ENCODE measurements around the gene FOXS1.
"Not testable (repeated sequence)": the region's sequence is repeated elsewhere in the genome, so short reads cannot be mapped to it uniquely, and the experiment has no call there.

The FOXS1 gene

GRCh38 chr20:31823360-31824124 is 21.9 kb downstream of the FOXS1 start:
- no peak for DNase-seq (ENCODE audit: low read depth in 2 of 2)

DNA sequence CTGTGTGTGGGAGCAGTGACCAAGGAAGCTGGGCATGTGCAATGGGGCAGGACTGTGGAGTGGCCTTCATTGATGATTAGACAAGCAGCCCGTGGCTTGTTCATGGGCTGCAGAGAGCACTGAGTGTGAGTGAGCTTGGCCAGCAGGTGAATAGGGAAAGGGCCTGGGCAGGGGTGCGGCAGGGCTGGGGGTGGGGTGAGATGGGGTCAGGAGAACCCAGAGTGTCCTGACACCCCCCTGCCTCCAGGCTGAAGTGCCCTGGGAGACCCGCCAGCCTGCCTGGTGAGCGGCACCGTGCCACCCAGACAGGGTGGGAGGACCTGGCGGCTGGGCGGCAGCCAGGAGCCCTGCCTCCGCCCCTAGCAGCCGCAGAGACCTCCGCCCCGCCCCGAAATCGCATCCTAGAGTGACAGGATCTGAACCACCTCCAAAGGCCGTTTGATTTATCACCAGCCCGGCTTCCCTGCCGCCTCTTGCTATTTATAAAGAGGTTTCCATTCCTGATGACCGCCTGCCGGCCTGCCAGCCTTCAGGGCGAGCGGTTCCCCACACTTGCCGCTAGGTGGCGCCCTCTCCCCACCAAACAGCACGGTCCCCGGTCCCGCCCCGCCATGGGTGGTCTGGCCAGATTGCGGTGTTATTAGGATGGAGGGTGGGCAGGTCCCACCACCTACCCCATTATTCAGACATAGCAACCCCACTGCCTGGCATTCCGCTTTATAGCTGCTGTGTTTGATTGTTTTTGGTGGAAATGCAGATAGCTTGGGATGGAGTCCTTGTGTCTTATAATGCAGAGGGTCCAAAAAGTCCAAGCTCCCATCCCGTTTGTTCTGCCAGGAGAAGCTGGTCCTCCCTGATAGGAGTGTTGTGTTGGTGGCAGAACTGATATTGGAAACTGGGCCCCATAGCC is 22.7 kb downstream of the FOXS1 start:
- DNase-seq (ENCODE audit: low read depth in 2 of 2), result peak; percentile 39 to 65

- DNase-seq (ENCODE audit: low read depth in 2 of 2), result no peak
These were observed 24.0 kb downstream of the FOXS1 start for GRCh38 chr20:31821427-31821826.

GRCh38 chr20:31820228-31820627 is 25.2 kb downstream of the FOXS1 start:
- DNase-seq (ENCODE audit: low read depth in 2 of 2), result no peak

DNA sequence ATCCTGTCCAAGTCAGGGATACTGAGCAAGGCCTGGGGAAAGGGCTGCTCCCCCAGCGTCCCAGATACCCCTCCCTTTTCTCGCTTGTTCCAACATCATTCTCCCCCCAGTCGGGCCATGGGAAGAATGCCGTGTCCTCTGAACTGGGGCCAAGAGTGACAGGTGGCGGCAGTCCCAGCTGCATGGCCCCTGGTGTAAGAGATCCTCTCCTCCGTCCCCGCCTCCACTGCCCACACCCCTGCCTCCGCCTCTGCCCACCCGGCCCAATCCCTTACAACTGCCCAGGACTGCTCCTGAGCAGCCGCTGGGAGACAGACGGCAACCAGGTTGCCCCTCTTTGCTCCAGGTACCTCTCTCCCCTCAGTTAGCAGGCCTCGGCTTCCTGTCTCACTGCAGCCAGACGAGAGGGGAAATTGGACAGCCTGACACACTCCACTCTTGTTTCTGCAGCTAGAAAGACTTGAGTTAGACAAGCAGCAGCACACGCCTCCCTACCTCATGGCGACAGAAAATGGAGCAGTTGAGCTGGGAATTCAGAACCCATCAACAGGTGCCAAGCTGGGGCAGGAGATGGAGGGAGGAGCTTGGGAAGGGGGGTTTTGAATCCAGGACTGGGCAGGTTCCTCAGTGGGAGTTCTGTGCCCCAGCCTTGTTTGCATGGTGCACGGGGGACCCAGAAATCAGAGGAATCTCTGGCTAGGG is 26.2 kb downstream of the FOXS1 start, which contains the start of gene MYLK2:
TSS of gene MYLK2 (plus strand) at position 274 of the 702 bp plus-strand sequence. CDS start at position 499, 225 bp downstream.
- DNase-seq (ENCODE audit: low read depth in 2 of 2), result no peak

DNA sequence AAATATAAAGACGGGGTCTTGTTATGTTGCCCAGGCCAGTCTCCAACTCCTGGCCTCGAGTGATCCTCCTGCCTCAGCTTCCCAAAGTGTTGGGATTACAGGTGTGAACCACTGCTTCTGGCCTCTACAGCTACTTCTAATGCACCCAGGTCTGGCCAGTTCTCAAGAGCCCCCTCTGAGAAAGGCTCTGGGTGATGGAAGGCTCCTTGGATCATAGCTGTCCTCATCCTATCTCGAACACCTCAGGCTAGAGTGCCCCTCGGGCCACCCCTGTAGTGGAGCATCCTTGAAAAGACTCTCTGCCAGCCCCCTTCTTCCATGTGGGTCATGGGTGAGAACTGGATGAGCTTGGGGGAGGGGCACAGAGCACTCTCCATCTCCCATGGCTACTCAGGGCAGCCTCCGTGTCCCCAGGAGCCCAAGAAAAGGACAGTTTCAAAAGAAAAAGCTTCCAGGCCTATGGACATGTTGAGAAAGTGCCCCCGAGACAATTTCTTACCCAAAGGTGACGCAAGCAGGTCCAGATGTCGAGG is 27.0 kb downstream of the FOXS1 start:
- DNase-seq (ENCODE audit: low read depth in 2 of 2), result no peak

GRCh38 chr20:31817461-31817860 is 27.9 kb downstream of the FOXS1 start:
- DNase-seq (ENCODE audit: low read depth in 2 of 2), result no peak

DNA sequence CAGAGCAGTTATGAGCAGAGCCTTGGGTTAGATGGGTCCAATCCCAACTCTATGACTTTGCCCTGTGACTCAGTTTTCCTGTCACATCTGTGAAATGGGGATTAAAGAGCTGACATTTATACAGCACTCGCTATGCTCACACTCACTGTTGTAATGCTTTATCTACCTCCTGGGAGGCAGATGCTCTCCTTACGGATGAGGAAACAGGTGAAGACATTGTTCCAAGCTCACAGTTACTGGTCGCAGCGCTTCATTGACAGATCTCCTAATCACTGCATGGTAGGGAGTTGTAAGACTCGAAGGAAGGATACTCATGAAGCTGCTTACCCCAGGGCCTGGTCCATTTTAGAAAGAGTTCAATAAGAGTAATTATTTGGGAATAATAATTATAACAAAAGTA is 29.2 kb downstream of the FOXS1 start:
- DNase-seq (ENCODE audit: low read depth in 2 of 2), result no peak

GRCh38 chr20:31815408-31816188 is 29.8 kb downstream of the FOXS1 start:
- no peak for DNase-seq (ENCODE audit: low read depth in 2 of 2)

GRCh38 chr20:31814142-31814541 is 31.3 kb downstream of the FOXS1 start:
- not testable (repeated sequence) for DNase-seq (ENCODE audit: low read depth in 2 of 2)

DNA sequence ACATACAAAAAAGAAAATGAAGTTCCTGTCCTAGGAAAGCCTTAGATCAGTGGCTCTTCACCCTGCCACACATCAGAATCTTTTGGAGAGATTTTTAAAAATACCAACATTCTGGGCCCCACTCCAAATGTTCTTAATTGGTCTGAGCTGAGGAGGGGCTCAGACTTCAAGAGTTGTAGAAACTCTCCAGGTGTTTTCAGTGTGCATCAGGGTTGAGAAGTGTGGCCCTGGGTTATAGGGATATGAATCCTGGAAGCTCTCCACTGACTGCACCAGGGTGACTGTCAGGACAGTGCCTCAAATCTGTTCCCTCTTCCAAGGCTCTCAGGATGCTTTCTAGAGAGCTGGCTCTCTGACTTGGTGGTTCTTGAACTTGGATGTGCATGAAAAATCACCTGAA is 31.8 kb downstream of the FOXS1 start:
- no peak for DNase-seq (ENCODE audit: low read depth in 2 of 2)

- DNase-seq (ENCODE audit: low read depth in 2 of 2), result no peak
These were observed 33.3 kb downstream of the FOXS1 start for GRCh38 chr20:31811796-31812728.

- DNase-seq (ENCODE audit: low read depth in 2 of 2), result no peak
These were observed 34.2 kb downstream of the FOXS1 start for GRCh38 chr20:31811198-31811597.

DNA sequence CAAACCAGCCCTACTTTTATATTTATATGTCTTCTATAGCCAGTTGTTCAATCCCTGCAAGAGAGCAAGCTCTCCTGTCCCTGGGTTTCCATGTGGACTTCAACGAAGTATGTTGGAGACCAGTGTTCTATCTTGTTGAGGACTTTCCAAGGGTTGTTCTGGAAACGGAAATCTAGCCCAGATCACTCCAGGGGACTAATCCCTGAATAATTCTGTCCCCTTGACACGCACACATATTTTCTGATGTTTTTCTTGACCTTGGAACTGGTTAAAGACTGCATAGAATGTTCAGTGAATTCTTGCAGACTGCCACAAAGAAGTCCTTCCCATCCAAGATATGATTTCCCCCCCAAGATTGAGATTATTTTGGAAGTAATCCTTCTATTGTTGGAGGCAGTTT is 35.7 kb downstream of the FOXS1 start:
- DNase-seq (ENCODE audit: low read depth in 2 of 2), result no peak

GRCh38 chr20:31808481-31808880 is 36.9 kb downstream of the FOXS1 start:
- no peak for DNase-seq (ENCODE audit: low read depth in 2 of 2)

DNA sequence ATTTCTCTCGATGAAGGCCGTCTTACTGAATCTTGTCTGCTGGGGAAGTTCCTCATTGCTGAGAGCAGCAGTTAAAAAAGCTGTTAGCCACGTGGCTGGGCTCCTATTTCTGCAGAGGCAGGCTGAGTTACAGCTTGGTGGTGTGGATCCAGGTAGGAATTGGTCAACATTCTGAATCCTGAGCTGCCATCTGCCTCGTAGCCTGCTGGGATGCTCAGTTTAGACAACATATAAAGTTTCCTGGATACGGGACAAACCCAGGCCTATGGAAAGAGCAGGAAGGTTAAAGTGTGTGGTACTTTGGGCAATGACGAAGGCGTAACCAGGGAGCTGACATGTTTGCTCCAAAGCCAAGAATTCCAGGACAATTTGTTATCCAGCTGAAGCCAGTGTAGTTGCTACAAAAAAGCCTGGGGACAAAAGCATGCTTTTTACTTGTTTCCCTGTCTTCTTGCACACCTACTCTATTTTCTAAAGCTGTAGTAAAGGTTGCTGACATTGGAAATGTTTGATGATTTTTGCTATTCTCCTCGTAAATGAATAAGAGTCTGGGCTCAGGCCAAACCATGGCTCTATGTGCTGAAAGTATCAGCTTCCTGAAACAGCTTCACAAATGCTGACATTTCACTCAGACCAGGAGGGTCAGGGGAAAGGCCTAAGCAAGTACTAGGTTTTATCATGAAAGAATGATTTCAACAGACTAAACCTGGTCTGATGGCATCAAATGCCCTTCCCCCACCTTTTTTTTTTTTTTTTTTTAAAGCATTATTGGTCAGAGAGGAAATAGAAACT is 38.6 kb downstream of the FOXS1 start:
- DNase-seq (ENCODE audit: low read depth in 2 of 2), result no peak

DNA sequence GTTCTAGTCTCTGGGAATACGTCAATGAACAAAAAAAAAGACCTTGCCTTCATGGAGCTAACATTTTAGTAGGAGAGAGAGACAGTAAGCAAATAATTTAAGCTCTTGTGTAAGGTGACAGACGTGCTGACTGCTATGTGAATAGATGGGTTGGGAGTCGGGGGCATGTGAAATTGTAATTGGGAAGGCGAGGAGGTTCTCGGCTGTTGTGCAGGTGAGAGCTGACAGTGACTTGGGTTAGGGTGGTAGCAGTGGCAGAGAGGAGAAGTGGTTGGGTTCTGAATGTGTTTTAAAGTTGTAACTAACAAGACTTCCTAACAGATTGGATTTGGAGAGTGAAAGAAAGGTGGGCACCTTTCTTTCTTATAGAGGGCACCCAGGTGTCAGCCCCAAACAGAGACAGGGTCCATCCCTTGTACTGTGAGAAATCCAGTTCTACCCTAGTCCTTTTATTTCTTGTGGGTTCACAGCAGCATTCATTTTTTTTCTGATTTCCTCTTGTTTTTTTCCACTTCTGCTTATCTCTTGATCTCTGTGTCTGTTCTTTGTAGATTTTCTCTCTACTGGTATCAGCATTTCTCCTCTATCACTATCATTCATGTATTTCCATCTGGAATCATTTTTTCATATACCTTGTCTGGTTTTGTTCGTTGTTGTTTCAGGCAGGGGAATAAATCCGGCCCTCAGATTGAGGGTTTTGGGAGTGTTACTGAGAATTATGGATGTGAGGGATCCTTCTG is 41.7 kb downstream of the FOXS1 start:
- no peak for DNase-seq (ENCODE audit: low read depth in 2 of 2)

GRCh38 chr20:31801508-31801907 is 43.9 kb downstream of the FOXS1 start:
- no peak for DNase-seq (ENCODE audit: low read depth in 2 of 2)
